GM13977 (cell line): Measurements from ENCODE around the gene RNF31.

Experiments
- DNase-seq: peaks from one replicate; pipeline ENCODE4 v3.0.0; 2012; ENCODE audit warnings: low spot score
- in situ Hi-C: fragments of 300-500 bp; cut with MboI; formaldehyde crosslinking; loops from one replicate; pipeline ENCODE4 v1.12.0; 2022; ENCODE audit warnings: low sequenced_read_pairs, low pct_unique_long_range_greater_than_20kb, mixed read lengths, inconsistent platforms; ENCODE audit not compliant: unreplicated experiment
- TF ChIP-seq, protein P1 (sequence below): IDR thresholded peaks from 2 replicates; pipeline ENCODE4 v1.5.1; 2012; ENCODE audit warnings: mild to moderate bottlenecking, control low read depth; ENCODE audit not compliant: insufficient read depth; ENCODE audit errors: extremely low read depth, missing control alignments

RNF31 gene

DNA sequence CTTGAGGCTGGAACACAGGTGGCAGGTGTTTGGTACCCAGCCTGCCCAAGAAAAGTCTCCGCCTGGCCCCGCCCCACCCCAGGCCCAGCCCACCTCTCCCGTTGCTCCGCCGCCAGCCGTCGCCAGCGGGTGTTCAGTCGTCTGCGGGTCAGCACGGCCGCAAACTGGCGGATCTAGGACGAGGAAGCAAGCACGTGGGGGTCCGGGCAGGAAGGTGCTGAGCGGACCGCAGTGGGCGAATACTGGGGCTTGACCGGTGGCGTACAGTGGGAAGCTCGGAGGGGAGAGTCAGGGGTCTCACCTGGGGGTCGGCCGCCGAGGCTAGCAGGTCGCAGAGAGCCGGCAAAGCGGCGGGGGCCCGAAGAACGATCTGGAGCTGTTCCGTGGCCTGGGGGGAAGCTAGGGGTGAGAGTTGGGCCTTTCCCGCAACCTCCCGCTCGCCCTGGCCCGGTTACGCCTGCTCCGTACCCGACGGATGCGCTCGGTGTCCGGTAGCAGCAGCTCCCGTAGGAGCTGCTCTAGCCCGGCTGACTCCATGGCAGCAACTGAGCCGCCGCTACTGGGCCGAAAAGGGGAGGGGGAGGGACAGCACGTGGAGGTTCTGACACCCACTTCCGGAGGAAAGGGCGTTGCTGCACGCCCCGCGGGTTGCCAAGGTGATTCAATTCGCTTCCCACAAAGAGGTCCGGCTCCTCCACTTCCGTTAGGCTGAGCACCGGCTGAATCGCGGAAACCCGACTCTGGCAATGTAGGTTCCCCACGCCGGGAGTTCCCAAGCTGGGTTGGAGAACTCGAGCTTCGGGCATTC is 41.2 kb downstream of the RNF31 start, which contains the start of gene IPO4:
IPO4 (minus strand) TSS at position 566 of the 808 bp plus-strand sequence; CDS start at position 537, 29 bp downstream.
- in situ Hi-C loops: no loop called here
- peak; percentile 99 for DNase-seq

DNA sequence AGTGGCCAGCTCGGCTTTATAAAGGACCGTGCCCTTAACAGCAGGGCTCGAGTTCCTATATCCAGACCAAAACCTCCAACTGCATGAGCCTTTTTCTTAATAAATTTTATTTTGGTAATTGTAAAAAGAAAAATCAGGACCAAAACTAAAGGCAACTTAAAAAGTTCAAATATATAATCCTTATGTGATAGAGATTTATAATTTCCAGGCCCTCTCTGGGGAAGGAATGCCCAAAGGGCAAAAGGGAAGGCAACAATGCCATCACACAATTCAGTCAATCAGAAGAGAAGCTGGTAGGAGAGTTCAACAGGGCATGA is 41.7 kb downstream of the RNF31 start:
- DNase-seq: no peak
- TF ChIP-seq, protein P1, sequence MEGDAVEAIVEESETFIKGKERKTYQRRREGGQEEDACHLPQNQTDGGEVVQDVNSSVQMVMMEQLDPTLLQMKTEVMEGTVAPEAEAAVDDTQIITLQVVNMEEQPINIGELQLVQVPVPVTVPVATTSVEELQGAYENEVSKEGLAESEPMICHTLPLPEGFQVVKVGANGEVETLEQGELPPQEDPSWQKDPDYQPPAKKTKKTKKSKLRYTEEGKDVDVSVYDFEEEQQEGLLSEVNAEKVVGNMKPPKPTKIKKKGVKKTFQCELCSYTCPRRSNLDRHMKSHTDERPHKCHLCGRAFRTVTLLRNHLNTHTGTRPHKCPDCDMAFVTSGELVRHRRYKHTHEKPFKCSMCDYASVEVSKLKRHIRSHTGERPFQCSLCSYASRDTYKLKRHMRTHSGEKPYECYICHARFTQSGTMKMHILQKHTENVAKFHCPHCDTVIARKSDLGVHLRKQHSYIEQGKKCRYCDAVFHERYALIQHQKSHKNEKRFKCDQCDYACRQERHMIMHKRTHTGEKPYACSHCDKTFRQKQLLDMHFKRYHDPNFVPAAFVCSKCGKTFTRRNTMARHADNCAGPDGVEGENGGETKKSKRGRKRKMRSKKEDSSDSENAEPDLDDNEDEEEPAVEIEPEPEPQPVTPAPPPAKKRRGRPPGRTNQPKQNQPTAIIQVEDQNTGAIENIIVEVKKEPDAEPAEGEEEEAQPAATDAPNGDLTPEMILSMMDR: no peak
- in situ Hi-C loops: no loop called here

More for the DNA sequence above, 41.2 kb downstream of the RNF31 start, which contains the start of gene IPO4:
- TF ChIP-seq, protein P1: no peak

DNA sequence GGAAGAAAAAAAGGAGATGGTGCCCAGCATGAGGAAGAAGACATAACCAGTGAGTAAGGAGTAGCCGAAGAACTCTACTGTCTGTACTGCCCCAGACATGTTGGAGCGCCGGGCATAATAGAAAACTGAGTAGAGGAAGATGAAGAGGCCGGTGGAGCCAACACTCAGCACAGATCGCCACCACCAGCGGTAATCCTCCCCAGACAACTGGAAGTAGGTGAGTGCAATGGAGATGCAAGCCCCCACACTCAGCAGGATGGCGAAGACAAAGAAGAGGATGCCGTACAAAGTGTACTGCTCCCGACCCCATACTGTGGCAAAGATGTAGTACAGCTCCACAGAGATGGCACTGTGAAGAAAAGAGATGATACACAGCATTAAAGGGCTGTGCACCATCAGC is 42.2 kb downstream of the RNF31 start:
- TF ChIP-seq, protein P1: no peak
- DNase-seq: no peak
- in situ Hi-C loops: no loop called here

DNA sequence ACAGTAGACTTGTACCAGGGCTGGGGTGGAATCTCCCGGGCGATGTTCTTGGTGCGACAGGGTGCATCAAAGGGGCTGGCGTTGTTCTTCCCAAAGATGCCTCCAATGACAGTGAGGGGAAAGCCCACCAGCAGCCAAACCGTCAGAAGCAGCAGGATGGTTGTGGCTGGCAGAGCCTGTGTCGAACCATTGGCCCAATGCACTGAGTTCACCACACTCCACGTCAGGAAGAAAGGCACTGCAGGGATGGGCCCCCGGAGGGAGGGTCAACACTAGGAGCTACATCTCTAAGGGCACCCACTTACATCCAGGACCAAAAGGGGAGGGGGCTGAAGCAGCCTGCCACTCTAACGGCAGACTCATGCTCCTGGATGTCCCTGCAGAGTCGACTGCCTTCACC is 43.1 kb downstream of the RNF31 start:
- in situ Hi-C loops: no loop called here
- TF ChIP-seq, protein P1: no peak
- no peak for DNase-seq

DNA sequence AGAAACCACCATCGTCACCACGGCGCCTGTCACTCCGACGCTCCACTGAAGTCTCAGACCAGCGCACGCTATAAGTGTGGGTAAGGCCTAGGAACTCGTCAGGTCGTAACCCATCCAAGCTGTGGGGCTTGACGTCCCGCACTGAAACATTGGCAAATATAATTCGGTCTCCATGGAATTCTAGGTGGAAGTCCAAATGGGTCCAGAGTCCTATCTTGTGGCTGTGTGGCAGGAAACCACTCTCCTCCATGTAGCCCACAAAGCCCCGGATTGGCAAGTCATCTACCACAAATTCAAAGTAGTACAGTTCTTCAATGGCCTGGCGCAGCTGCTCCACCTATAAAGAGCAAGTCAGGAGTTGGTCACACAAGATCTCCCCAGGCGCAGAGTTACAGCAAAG is 45.6 kb downstream of the RNF31 start:
- in situ Hi-C loops: no loop called here

DNA sequence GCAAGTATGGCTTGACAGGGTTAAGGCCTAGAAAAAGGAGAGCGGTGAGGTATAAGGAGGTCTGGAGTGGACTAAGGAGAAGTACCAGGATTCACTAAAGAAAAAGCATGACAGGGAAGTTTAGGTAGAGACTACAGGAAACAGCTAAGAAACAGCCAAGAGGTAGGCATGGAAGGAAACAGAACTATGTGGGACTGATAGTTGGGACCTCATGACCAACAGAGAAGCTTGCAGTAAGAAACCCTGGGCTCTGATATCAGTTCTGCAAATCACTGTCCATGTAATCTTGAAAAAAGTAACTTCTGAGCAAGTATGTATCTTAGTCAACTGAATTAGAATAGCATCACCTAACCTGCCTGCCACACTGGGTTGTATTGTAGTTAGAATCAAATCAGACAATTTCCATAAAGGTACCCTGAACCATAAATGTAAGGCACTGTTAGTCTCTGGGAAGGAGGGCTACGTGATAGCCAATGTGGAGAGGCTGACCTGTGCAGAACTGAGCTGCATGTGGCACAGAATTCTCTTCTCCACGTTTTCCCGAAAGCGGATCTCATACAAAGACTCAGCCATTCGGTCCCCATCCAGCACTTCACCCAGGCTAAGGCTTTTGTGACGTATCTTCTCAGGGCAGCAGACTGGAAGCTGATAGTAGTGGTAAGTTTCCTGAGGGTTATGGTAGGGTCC is 47.0 kb downstream of the RNF31 start:
- DNase-seq: no peak
- TF ChIP-seq, protein P1: no peak
- in situ Hi-C loops: no loop called here

More for the DNA sequence above, 45.6 kb downstream of the RNF31 start:
- DNase-seq: no peak
- TF ChIP-seq, protein P1: no peak
